D721Med (cell line): Measurements from ENCODE around the gene FAM153A.
"Not testable (repeated sequence)": the region's sequence is repeated elsewhere in the genome, so short reads cannot be mapped to it uniquely, and the experiment has no call there.

ENCODE experiments used
- DNase-seq: peaks from one replicate; pipeline ENCODE4 v3.0.0; 2011; ENCODE audit warnings: low spot score; ENCODE audit not compliant: insufficient read length
- FAIRE-seq: peaks from 2 replicates; lab custom pipeline; 2011; peaks lifted over from hg19 to GRCh38; lab: Jason Lieb, UNC

Gene FAM153A

DNA sequence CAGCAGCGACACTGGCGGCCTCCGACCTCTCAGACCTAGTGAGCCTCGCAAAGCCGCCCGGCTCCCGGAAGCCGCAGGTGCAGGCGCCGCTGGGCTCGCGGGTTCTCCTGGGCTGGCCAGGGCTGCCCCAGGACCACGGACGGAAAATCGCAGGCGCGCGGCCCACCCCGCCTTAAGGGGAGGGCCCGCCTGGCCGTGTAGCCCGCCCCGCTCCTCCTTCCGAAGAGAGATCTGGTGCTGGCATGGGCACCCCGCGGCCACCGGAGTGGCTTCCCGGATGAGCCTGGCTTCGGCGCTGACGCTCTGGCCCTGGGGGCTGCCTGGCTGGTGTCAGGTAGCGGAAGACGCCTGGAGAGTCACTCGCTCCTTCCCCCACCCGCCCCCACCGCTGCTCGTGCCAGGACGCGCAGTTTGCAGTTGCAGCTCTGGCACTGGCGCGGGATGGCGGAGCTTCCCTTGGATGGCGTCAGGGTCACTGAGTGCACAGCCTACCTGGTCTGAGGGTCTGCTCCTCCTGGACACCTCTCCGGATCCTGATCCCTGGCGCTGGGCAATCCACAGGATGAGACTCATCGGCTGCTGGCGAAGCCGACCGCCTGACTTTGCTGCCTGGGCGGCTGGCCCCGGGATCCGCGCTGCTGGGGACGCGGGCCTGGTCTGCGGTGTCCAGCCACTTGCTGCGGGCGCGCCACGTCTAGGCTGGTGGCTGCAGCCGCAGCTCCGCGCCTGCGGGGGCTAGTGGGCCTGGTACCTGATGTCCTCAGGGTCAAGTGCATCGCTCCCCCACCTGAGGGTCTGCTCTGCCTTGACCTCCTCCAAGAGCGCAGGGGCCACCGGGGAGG, at the start of gene FAM153A:
Gene FAM153A, minus strand, starts transcription at position 108 of the 842 bp plus-strand sequence.
- DNase-seq, FAIRE-seq: not testable (repeated sequence)

DNA sequence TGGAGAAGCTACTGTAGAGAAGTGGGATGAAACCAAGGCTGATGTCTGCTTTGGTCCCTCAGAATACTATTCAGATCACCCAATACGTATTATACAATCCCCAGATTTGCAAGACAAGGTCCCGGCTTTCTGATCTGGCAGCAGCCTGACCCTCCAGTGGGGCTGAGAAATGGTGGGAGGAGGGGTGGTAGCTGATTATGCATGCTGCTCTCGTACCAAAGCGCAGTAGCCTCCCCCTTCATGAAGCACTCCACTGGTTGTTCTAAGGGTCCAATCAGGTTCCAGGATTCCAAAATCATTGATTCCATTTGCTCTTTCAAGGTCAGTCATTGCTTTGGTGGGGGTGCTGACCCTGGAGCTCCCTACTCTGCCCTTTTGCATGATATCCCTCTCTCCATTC, 49.6 kb upstream of the FAM153A start:
- FAIRE-seq, DNase-seq: not testable (repeated sequence)

DNA sequence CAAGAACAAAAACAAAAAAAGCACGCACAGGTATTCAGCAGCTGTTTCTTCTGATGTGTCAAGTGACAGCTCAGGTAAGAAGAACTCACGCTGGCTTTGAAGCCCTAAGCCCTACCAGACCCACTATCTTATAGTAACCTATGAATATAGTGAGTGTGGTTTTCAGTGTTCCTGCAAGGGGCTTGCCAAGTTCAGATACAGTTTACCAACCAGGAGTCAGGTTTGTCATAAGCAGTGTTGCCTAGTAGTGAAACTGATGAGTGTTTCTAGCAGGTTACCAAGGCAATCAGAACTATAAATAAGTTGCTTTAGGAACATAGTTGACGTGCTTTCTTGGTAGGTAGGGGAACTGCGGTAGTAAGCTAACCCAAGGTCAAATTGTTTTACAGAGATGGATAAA, 43.4 kb upstream of the FAM153A start:
- DNase-seq, FAIRE-seq: not testable (repeated sequence)

DNA sequence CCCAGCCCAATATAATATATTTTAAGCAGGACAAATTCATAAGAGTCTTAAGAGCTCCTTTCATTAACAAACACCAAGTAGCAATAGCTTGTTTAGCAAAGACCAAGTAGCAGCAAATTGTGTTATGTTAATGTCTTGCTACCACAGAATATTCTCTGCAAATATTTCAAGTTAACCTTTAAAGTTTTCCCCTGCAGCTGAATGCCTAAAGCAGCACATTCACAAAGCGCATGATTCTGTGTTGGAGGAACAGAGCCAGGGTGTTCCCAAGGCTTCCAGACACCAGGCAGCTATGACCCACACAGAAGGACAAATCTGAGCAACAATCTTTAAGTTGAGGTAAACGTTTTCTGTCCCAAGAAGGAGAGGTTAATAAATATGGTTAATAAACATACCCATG, 42.1 kb upstream of the FAM153A start:
- FAIRE-seq, DNase-seq: not testable (repeated sequence)

DNA sequence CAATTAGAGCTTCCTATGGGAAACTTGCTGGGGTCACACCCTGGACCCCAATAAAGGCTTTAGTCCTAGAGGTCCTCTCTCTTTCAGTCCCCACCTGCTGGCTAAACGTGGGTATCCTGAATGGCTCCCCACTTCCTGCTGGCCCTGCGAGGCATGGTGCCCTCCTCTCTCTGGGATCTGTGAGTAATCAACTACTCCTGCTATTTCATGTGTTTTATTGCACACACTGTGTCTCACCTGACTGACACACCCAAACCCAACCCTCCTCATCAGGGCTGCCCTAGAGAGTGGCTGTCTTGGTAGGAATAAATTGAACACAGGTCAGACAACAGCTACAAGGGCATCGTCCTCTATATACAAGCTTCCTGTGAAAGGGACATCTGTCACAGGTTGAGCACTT, 39.8 kb upstream of the FAM153A start:
- FAIRE-seq, DNase-seq: not testable (repeated sequence)

DNA sequence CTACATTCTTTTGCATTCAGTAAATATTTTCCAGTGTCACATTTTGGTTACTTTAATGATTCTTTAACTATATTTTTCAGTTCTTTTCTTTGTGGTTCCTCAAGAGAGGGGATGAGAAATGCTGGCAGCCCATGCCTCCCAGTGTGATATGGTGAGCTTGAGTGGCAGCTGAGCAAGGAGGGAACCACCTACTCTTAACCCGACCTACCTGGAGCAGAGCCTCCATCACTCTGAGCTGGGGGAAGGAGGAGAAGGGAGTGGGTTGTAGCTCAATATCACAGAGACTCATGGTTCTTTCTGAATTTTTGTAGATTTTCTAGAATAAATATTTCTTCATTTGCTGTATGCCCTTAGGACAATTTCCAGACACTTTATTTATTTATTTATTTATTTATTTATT, 37.0 kb upstream of the FAM153A start:
- not testable (repeated sequence) for FAIRE-seq, DNase-seq

DNA sequence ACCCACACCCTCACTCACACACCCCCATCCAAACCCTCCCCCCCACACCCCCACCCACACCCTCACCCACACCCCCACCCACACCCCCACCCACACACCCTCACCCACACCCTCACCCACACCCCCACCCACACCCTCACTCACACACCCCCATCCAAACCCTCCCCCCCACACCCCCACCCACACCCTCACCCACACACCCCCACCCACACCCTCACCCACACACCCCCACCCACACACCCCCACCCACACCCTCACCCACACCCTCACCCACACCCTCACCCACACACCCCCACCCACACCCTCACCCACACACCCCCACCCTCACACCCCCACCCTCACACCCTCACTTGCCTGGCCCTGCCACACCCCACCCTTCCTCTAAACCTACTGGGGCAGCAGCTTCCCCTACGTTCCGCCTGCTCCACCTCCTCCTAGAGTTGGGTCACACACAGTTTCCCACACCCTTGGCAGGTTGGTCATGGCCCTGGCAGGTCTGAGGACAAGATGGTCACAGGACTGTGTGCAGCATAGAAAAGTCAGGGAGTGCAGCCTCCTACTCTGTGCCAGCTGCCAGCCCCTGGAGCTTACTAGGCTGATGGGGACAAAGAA, 30.2 kb upstream of the FAM153A start:
- not testable (repeated sequence) for DNase-seq, FAIRE-seq

DNA sequence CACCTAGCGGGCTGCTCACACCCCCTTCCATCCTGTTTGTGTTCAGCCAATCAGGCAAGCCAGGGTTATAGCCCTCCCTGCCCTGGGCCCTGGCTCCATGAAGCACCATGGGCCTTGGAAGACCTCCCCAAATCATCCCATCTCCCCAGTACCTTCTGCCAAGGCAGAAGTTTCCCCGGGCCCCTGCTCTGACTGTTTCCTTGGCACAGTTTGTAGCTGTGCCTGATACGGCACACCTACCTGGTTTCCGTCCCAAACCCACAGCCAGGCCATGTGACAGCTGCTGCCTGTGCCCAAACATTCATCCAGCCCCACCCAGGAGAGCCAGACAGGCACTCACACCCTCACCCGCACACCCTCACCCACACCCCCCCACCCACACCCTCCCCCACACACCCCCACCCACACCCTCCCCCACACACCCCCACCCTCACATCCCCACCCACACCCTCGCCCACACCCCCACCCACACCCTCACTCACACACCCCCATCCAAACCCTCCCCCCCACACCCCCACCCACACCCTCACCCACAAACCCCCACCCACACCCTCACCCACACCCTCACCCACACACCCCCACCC, 29.6 kb upstream of the FAM153A start:
- not testable (repeated sequence) for FAIRE-seq, DNase-seq

DNA sequence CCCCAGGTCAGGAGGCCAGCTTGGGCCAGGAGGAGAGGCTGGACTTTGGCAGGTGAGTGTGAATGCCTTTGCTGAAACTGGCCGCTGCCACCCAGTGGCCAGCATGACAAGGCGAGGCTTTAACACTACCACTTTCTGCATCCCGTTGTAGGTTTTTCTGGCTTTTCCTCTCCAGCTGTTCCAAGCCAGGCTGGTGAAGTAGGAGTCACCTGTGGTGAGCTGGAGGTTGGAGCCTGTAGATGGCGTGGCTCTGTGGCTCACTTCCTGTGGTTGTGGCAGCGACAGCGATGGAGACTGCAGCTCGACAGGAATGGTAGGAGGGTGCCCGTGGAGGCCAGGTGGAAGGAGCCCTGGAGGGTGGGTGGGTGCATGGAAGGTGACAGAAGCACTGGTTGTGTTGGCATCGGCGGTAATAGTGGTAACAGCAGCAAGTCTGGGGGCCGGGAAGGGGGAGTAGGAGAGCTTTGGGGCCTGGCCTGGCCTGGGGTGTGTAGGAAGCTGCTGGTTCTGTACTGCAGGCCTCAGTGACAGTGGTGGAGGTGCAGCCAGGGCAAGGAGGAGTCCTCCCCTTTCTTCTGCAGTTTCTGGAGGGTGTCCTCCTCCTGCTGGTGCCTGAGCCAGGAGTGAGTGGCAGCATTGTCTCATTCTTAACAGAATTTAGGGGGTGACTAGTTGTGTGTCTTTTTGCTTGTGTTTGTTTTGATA, 26.7 kb upstream of the FAM153A start:
- not testable (repeated sequence) for DNase-seq, FAIRE-seq

DNA sequence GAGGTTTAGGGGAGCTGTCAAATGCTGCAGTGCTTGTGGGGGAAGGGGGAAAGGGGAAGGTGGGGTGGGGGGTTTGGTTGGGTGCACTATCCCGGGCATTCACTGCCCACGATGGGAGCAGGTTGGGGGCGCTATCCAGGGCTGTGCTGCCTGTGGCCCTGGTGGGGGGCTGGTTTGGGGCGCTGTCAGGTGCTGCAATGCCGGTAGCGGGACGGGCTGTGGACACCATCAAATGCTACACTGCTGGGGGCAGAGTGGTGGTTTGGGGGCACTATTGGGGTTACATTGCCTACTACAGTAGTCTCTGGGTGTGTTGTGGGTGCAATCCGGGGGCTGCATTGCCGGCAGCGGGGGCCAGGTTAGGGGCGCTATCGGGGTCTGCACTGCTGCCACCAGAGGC, 25.7 kb upstream of the FAM153A start:
- FAIRE-seq, DNase-seq: not testable (repeated sequence)

DNA sequence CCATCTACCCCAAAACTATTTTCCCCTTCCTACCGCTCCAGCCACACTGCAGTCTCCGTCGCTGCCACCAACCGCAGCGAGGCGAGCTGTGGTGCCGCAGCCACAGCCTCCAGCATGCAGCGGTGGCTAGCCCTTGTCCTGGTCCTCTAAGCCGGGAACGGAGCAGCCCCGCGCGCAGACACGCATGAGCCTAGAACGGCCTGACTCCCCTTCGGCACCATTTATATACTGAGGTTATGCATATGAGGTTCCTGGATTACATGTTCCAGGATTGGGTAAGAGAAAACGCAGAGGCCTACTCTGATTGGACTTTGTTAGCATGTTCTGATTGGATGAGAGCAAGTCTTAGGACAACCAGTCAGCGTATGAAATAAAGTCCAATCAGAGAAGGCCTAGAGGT, 24.6 kb upstream of the FAM153A start:
- not testable (repeated sequence) for DNase-seq

DNA sequence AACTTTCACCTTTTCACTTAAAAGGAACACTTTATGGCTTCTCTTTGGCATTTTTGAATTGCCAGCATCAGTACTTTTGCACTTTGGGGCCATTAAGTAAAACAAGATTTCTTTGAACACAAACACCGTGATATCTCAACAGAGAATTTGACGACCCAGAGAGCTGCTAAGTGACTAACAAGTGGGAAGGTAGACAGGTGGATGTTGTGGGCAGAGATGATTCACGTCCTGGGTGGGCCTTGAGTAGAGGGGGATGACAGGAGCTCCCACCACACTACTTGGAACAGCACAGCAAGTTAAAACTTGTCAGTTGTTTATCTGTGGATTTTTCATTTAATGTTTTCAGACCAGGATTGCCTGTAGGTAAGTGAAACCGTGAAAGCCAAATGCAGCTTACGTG, 18.7 kb upstream of the FAM153A start:
- DNase-seq, FAIRE-seq: not testable (repeated sequence)

More for the DNA sequence above, 24.6 kb upstream of the FAM153A start:
- FAIRE-seq, result not testable (repeated sequence)

DNA sequence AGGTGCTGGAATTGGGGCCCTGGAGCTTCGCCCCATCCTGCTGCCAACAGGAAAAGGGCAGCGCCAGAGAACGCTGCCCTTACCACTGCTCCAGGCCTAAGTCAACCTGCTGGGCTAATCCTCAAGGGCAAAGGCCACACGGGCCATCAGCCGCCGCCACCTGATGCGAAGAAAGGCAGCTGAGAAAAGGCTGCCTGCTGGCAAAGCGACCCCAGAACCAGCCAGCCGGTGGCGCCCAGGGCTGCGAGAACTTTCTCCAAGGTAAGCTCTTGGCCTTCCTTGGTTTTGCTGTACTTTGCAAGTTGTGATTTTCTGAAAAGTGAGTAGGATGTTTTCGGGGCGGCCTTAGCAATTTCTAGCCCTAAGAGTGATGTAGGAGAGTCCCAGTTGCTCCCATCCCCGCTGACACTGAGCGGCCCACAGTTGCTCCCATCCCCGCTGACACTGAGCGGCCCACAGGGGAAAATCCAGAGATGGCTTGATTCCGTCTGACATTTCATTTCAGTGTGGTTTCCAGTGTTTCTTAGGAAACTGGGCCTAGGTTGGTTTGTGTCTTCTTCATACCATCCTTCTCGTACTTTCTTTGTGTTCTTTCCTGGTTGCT, 15.6 kb upstream of the FAM153A start:
- not testable (repeated sequence) for DNase-seq, FAIRE-seq

DNA sequence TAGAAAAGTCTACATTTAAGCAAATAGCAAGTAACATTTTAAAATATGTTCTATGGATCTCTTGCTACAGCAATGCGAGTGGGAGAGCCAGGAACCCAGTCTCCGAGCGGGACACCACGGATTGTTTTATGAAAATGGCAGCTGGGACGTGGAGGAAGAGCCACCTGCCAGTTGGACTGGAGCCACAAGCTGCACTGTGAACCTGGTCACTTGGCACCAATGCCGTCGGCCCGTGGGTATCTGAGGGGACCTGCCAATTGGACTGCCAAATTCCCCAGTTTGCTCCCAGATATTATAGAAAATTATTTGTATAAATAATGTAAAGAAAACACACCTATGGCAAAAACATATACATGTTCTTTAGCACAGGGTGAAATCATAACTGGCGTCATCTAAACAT, 10.6 kb upstream of the FAM153A start:
- not testable (repeated sequence) for DNase-seq, FAIRE-seq

DNA sequence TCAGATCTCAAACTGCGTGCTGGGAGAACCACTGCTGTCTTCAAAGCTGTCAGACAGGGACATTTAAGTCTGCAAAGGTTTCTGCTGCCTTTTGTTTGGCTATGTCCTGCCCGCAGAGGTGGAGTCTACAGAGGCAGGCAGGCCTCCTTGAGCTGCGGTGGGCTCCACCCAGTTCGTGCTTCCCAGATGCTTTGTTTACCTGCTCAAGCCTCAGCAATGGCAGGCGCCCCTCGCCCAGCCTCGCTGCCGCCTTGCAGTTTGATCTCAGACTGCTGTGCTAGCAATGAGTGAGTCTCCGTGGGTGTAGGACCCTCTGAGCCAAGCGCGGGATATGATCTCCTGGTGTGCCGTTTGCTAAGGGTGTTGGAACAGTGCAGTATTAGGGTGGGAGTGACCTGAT, 8.9 kb upstream of the FAM153A start:
- not testable (repeated sequence) for DNase-seq, FAIRE-seq

DNA sequence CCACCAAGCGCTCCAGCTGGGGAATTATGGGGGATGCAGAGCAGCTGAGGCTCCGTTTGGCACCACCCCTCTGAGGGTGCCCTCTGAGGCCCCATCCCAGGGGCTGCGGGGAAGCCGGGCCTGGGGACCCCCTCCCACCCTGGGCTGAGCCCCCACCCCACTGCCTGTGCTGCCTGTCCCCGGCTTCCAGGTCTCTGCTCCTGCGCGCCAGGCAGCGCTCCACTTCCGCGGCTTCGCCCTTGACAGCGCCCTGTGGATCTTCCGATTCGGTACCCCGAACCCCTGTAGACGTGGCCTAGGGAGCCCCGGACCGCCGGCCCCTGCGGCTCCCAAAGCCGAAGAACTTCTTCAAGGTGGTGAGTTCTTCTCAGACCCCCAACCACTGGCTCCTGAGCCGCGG, 530 bp downstream of the FAM153A start:
- not testable (repeated sequence) for FAIRE-seq

DNA sequence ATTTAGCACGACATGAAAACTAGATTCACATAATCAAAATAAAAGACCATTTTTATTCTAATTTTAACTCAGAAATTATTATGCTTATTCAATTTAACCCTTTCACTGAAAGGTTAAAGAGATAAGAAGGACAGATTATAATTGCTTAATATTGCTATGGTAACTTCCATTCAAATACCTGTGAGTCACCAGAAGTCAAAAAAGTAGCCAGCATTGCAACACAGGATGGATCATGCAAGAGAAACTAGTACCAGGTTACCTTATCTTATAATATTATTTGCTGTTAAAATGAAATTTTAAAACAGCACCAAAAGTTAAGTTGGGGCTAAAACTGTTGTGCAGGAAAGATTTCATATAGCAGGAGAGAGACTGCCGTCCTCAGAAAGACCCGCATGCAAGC, 11.5 kb downstream of the FAM153A start:
- FAIRE-seq, DNase-seq: not testable (repeated sequence)

More for the DNA sequence above, 530 bp downstream of the FAM153A start:
- DNase-seq, result not testable (repeated sequence)

DNA sequence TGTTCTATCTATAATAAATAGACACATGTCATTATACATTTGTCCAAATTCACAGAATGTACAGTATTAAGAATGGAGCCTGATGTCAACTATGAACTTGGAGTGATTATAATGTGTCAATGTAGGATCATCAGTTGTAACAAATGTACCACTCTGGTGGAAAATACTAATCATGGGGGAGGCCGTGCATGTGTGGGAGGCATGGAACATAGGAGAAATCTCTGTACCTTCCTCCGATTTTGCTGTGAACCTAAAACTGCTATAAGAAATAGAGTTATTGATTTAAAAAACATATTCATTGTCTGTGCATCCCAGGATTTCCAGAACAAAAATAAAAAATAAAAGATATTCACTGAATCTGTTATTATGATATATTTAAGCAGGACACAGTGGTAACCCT, 12.1 kb downstream of the FAM153A start:
- DNase-seq, FAIRE-seq: not testable (repeated sequence)
